ENCODE results near the gene WSCD1.
A peak's percentile ranks its signal among the peaks of the same experiment; 100 is the strongest.

WSCD1 gene

DNA sequence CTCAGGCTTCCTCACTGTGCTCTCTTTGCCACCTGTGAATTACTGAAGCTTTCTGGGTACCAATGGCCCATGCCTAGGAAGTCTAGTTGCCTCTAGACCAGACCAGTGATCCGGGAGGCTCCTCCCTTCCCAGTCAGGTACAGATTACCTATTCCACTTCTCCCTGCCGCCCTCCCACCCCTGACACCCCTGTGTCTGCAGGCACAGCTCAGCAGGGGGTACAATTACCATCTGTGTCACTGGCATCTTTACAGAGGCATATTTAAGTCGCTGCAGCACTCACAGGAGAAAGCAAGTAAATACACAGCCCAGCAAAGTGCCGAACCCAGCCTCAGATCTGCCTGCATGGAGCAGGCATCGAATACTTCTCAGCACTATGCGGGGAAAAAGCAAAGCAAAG, 5.3 kb upstream of the WSCD1 start:
- DNase-seq = peak; percentile 19

GRCh38 chr17:6065351-6065750, 4.8 kb upstream of the WSCD1 start:
- DNase-seq = no peak

DNA sequence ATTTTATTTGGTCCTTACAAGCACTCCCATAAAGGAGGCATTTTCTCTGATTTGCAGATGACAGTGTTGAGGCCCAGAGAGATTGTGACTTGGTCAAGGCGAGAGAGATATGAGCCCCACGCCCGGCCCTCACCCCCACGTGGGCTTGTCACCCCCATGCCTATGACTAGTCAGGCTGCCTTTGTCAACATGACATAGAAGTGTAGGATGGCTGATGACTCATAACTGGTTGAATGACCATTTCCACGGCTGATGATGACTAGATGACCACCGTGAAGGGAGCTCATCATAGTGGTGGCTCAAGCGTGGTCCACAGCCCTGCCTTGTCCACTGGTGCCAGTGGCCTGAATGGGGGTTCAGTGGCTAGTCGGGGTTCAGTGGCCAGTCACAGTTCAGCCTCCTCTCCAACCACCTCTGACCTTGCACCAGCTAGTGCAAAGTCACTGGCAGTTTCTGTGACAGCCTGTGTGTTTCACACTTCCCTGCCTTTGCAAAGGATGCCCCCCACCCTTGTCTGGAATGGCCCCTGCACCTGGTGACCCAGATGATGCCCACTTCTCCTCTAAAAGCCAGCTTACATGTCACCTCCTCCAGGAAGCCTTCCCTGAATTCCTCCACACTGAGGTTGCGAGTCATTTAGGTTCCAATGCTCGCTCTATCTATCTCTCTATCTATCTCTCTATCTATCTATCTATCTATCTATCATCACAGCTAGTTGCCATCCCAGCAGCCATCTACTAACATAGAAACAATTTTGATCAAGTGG, 3.8 kb upstream of the WSCD1 start:
- no peak for DNase-seq

DNA sequence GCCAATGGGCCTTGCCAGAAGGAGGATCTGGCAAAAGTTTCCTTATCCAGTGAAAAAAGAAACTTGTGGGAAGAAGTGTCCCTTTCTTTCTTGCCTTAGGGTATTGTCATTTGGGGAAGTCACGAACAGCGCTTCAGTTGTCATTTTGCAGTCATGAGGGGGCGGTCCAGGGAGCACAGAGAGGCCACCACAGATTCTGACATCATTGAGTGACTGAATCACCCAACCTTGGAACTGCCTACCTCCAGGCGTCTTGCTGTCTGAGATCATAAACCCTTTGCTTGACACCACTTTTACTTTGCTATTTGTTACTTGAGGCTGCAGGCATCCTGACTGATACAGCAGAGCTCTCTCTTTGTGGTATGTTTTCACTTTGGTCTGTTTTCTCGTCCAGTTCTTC, 3.1 kb upstream of the WSCD1 start:
- no peak for DNase-seq

- DNase-seq = no peak
Measured at GRCh38 chr17:6070430-6070912, 292 bp downstream of the WSCD1 start.

DNA sequence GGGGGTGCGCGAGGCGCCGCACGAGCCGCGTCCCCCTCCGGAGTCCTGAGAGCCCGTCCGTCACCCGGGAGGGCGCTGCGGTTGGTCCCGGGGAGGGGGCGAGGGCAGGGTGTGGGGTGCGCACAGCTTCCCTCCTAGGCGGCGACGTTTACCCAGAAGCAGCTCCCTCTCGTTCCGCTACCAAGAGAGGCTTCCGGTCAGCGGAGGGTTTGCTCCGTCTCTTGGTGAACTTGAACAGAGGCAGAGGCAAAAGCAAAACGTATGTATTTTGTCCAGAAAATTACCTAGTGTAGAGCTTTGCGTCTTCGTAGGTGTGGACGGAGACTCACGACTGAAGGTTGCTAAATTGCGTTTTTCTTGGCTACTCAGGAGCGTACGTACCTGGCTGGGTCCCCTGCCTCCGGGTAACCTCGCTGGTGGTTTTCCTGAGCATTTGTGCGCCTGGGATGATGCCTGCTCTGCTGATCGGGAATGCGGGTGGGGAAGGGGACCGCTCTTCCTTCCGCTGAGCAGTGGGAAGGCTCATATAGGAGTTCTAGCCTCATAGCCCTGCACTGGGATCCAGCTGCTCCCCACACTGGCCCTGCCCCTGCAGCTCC, 833 bp downstream of the WSCD1 start:
- peak; percentile 5 for DNase-seq

- DNase-seq = no peak
Measured at GRCh38 chr17:6071528-6072065, 1.4 kb downstream of the WSCD1 start.

- no peak for DNase-seq
Measured at GRCh38 chr17:6072157-6072556, 2.0 kb downstream of the WSCD1 start.

- DNase-seq = no peak
Measured at GRCh38 chr17:6072611-6073010, 2.4 kb downstream of the WSCD1 start.

DNA sequence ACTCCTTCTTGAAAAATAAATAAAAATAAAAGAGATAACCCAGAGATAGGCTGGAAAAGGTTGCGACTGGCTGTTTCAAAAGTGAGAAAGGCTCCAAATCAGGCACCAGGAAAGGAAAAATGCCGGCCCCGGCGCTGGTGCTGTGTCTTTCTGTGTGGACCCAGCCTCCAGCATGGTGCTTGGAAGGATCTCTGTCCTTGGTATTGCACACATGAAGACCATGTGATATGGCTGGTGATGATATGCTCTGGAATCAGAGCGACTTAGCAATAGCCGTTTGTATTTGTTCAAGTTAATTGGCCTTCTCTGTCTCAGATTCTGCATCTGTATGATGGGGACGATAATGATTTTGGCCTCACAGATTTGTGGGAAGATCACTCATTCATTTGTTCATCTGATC, 3.4 kb downstream of the WSCD1 start:
- no peak for DNase-seq

GRCh38 chr17:6075050-6075449, 4.9 kb downstream of the WSCD1 start:
- DNase-seq = no peak

GRCh38 chr17:6075845-6076244, 5.7 kb downstream of the WSCD1 start:
- no peak for DNase-seq

DNA sequence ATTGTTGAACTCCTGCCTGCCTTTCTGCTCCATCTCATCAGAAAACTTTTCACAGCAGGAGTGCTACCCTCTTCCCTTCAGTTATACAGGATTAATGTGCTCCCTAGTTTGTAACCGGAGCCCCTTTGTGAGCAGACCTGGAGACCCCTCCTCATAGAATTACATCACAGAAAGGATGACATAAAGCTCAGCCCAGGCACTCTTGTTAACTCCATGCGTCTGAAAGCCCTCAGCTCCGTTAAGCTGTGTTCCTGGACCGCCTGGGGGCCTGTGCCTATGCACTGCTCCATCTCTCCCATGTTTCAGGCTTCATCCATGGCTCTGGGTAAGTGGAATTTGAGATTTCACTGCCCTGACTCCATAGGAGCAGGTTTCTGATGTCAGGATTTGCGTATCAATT, 7.6 kb downstream of the WSCD1 start:
- DNase-seq = no peak

- no peak for DNase-seq
Measured at GRCh38 chr17:6078458-6078871, 8.3 kb downstream of the WSCD1 start.

GRCh38 chr17:6079155-6079888, 9.1 kb downstream of the WSCD1 start:
- no peak for DNase-seq

DNA sequence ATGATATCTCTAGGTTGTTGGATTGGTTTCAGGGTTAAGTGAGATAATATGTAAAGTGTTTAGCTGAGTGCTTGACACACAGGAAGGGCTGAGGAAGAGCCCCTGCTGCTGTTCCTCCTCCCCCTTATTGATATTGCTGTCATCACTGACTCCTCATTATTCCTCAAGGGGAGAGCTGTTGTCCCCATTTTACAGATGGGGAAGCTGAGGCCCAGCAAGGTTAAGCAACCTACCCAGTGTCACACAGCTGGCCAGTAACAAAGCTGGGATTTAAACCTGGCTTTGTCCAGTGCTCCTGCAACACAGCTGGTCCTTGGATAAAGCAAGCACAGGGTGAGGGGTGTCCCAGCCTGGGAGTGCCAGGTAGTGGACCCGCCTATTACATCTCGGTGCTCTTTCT, 9.8 kb downstream of the WSCD1 start:
- no peak for DNase-seq

DNA sequence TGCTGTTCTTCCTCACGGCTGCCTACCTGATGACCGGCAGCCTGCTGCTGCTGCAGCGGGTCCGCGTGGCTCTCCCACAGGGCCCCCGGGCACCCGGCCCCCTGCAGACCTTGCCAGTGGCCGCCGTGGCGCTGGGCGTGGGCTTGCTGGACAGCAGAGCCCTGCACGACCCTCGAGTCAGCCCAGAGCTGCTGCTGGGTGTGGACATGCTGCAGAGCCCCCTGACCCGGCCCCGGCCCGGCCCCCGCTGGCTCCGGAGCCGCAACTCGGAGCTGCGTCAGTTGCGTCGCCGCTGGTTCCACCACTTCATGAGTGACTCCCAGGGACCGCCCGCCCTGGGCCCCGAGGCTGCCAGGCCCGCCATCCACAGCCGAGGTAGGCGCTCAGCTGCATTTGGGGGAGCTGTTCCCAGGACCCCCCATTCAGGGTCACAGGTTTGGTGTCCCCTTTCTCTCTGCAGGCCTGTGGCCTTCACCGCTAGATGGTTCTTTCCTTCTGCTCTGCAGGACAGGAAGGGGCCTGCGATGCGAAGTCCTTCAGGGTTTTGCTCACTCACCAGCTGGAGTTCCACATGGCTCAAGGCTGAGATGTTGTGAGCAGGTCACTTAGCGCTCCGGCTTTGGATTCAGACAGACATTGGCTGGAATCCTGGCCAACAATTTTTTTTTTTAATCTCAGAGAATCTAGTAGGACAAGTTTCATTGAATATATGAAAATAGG, 10.7 kb downstream of the WSCD1 start:
- DNase-seq = no peak

DNA sequence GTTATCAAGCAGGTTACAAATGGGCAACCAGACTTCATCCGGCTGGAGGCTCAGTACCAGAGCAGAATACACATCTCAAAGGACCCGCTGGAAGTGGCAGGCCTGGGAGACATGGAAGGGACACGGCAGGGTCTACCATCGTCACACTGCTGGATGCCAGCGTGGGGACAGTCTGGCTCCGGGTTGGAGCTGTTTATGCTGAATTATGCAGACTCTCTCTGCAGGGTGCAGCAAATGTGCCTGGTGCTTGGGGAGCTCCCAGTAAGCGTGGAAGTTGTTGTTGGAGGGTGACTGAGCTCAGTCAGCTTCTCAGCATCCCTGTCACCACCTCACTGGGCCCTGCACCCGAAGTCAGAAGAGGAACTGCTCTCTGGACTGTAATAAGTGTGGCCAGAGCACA, 12.2 kb downstream of the WSCD1 start:
- no peak for DNase-seq

DNA sequence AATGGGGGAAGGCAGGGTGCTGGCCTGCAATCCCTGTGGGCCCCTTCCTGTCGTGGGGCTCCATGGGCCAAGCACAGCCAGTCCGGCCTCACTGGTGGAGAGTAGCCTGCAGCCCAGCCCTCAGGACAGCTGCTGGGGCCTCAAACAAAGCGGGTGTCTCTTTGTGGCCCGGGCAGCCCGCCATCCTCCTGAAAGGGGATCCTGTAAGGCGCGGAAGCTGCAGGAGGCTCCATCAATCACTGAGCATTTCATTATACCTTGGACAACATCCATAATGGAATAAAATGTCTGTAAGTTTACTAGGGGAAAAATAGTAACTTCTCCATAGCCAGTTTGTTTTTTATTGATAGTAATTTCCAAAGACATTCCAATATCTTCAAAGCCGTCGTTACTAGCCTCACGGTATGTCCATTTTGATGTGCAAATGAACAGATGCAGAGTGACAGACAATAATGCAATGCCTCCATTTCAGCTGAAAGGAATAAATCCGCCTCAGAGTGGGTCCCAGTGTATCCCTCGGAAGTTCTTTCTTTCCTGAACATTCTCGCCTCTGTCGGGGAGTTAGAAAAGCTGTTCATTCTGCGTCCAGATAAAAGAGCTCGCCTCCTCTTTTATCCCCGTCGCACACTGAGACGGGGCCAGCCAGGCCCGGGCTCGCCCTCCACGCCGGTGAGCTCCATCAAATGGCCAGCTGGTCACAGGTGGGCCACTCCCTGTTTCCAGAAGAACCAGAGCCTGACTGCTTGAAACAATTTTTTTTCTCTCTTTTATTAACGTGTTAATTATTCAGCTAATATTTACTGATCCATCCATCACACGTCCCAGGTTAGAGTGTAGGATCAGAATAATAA, 14.4 kb downstream of the WSCD1 start:
- DNase-seq = no peak

DNA sequence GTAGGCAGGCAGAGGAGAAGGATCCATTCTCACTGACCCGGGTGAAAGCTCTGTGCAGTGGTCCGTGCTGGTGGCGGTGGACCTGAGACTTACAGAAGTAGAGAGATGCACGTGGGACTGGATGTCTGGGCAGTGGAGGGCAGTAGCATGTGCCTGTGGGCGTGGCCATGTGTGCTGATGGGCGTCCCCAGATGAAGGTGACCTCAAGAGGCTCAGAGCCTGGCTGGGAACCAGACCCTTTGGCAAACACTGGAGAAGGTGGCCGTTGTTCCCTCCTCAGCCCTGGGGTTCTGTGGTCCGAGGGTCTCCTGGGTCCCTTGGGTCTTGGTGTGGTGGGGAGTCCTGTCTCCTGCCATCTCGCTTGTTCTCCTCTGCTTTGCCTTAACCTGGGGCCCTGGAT, 15.6 kb downstream of the WSCD1 start:
- DNase-seq = no peak

DNA sequence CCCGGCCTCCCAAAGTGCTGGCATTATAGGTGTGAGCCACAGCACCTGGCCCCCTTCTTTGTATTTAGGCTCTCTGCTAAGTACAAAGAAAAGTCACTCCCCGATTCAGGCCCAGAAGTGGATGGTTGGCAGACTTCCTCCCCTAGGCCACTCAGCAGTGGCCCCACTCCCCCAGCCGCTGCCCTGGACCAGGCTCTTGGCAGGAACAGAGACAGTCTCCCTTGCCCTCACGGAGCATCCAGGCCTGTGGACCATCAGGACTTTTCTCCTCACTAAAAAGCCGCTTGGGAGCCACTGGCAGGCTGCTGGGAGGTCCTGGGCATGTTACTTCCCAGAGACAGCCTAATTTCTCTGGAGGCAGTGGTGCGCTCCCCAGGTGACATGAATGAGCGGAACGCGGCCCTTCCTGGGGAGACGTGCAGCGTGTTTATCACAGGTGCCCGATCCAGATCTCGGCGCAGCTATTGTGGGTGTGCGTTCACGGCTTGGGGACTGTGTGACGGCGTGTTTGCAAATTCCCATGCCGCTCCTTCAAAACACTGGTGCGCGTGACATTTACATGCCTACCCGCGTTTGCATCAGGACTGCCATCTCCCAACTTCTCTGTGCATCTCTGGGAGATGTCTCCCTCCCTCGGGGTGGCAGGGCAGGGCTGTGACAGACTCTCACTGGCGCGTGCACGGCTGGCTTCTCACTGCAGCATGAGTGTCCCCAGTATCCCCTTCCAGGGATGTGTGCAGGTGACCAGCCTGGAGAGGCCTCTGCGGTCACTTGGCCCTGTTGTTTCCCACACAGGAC, 16.6 kb downstream of the WSCD1 start:
- no peak for DNase-seq
